NCI-H187 (cell line): ENCODE measurements around the gene PARS2.

Source experiments
- DNase-seq, 2 experiments: peaks; one replicate each; lab custom pipeline; 2025; lab: John Stamatoyannopoulos, UW

Gene PARS2

DNA sequence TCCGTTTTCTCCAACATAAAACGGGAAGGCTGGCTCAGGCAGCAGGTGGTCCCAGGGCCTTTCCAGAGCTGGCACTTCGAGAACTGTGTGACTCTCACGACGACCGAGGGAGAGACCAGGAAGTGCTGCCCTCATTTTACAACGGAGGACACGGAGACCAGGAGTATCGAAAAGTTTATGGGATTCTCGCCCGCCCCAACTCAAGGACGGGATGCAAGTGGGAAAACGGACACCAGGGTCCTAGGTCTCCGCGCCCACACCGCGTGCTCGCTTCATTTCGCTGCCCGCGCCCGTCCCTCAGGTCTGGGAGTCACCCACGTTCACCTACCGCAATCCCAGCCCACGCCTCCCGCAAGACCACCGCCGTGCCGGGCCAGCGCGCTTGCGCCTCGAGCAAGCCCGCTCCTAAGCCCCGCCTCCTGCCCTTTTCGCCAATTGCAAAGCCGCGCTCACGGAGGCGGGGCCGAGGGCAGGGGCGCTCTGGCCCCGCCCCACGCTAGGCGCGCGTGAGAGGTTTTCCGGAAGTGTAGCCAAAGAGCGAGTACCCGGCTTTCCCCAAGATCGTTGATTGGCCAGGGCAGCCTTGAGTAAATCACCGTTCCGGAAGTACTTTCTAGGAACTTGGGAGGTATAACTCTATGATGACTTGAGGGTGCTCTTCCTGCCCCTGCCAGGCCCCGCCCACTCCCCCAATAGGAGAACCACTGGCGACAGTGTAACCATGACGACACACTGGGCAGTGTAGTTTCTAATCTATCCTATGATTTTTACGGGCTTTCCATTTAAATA lies at the start of gene PARS2:
Gene PARS2, minus strand, starts transcription at position 391 of the 789 bp plus-strand sequence. CDS start 5,362 bp downstream, outside the sequence.
- DNase-seq: peak; percentile 86 to 100

DNA sequence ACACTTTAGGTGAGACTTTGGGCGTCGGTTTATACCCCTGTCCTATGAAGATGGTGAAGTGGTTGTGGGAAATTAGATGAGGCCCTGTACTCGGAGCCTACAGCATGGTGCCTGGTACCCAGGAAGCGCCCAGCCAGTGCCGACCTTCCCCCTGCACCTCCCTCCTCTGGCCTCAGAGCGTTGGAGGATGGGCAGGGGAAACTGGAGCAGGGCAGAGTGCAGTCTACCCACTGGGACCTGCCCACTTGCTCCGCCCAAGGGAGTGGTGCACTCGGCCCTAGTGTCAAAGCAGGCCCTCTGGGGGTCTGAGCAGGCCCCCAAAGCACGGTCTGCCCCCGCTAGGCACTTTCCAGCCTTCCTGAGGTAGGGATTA lies 49.8 kb upstream of the PARS2 start:
- DNase-seq: no peak

DNA sequence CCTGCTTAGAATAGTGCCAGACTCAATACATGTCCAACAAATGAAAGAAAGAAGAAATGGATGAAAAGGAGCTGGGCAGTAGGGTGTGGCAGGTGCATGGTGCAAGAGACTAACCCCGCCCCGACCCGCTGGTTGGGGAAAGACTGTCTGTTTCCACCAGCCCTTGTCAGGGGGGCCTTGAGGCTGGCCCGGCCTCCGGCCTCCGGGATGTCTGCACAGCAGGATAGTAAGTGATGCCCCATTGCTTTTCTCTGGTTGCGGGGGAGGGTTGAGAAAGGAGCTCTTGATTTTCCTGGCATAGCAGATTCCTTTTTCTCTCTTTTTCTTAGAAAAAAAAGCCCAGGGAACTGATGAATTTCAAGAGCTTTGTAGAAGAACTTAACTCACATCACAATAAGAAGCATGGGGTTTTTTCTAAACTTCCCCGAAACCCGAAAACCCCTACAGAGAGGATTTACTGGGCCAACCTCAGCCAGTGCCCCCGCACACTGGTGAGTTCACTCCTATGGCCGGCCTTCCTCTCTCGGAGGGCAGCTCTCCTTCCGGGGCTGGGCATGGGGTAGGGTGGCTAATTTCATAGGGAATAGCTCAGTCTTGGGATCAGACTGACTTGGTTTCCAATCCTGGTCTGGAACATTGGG lies 49.3 kb upstream of the PARS2 start:
- DNase-seq: no peak

DNA sequence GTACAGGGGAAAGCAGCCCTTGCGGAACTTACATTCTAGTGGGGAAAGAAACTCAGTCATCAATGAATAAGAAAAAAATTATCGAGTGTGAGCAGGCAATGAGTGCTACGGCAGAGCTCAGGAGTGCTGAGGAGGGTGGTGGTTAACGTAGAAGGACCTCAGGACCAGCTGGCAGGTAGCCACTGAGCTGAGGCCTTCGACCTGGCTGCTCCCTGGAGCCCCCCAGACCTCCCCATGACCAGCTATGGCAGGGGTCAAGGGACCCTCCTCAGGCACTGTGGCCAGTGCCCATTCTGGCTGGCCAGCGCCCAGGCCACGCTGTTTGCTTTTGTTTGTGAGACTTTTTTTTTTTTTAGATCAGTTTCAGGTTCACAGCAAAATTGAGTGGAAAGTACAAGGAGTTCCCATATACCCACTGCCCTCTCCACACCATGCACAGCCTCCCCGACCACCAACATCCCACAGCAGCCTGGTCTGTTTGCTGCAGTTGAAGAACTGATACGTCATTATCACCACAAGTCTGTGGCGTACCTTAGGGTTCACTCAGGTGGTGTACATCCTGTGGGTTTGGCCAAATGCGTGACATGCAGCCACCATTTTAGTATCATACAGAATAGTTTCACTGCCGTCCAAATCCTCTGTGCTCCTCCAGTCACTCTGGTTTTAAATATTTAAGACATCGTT lies 48.6 kb upstream of the PARS2 start:
- no peak for DNase-seq

DNA sequence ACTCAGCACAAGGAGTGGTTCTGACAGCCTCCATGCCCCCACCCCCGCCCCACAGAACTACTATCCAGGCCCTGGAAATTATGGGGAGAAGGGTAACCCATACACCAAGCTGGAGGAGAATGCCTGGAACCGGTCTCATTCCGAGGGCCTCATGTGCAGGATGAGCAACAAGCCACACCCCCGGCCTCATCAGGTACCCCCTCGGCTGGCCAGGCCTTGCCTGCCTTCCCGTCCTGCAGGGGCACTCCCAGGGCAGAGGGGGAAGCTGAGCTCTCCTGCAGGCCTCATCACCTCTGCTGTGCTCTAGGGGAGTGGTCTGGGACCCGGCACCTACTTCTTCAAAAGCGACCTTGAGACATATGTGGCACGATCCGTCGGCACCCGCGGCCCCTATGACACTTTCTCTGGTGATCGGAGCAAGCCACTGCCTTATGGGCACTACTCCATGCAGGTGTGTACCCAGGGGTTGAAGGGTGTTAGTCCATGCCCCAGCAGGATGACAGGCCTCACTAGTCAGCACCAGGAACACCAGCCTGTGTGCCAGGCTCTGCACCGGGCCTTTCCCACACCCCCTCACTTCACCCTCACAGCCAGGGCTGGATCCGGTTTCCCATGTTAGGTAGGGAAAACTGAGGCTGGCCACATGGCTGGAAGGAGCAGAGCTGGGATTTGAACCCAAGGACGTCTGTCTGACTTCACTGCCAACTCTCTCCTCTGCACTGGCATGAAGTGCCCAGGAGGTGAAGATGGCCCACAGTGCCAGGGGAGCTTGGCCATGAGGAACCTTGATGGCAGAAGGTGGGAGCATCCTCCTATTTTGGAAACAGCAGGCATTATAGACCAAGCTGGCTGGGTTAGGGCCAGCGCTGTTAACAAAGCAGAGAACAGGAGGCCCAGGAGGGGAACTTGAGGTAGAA lies 47.7 kb upstream of the PARS2 start:
- DNase-seq: no peak

DNA sequence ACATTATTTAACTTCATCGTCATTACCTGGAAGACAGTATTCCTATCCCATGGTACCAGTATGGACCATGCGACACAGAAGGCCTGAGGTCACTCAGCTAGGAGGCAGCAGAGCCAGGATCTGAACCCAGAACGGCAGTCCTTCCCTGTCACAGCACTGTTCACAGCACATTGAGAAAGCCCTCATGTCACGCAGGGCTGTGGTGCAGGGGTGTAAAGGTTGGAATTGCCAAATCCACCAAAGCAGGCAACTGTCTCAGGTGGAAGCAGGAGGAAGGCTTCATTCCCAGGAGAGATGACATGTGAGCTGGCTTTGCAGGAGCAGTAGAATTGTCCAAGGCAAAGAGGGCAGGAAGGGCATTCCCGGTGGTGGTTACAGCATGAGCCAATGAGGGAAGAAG lies 46.7 kb upstream of the PARS2 start:
- DNase-seq: no peak

DNA sequence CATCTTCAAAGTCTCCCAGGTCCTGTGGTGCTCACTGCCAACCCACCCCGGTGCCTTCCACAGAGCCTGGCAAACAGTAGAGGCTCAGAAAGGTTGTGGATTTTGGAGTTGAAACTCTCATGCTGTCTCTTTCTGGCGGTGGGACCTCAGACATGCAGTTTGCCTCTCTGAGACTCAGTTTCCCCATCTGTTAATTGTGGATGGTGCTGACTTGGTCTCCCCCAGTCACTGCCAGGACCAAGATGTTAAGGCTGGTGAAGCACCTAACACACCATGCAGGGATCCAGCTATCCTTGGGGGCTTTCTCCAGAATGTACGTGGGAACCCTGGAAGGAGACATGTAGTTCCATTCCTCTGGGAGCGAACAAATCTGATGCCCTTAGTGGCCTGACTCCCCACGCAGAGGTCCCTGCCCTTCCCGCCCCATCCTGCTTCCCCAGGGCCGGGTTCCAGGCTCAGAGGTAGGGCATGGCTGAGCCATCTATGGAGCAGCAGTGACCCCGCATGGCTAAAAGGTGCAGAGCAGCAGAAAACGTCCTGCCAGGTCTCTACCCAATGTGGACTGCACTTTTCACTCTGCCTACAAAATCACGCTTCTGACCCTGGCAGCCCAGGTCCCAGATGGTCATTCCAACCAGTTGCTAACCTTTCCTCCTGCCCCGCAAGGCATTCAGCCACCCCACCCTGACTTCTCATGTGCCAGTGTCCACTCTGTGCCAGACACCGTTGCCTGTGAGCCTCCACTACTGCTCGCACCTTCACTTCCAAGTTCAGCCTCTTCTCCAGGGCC lies 46.0 kb upstream of the PARS2 start:
- DNase-seq: peak in 1 of 2 experiments; percentile 41

DNA sequence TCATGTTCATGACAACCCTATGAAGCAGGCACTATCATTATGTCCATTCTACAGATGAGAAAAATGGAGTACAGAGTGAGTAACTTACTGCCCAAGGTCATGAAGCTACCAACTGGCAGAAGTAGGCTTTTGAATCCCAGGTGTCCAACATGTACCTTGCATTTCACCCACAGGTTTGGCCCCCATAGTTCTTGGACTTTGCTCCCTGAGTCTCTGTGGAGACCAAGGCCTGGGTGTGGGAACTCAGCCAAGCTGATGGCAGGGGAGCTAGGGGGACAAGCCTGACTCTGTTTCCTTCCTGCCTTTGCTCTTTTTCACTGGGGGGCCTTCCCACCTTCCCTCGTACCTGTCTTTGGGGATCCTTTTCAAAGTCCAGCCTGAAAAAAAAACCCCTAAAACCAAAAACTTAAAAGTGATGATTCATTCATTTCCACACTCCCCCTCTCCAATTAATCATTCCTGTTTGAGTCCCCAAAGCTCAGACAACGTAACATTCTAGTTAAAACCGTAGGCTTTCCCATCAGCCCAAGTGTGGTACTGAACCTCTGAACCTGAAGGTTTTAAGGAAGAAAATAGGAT lies 45.3 kb upstream of the PARS2 start:
- no peak for DNase-seq

DNA sequence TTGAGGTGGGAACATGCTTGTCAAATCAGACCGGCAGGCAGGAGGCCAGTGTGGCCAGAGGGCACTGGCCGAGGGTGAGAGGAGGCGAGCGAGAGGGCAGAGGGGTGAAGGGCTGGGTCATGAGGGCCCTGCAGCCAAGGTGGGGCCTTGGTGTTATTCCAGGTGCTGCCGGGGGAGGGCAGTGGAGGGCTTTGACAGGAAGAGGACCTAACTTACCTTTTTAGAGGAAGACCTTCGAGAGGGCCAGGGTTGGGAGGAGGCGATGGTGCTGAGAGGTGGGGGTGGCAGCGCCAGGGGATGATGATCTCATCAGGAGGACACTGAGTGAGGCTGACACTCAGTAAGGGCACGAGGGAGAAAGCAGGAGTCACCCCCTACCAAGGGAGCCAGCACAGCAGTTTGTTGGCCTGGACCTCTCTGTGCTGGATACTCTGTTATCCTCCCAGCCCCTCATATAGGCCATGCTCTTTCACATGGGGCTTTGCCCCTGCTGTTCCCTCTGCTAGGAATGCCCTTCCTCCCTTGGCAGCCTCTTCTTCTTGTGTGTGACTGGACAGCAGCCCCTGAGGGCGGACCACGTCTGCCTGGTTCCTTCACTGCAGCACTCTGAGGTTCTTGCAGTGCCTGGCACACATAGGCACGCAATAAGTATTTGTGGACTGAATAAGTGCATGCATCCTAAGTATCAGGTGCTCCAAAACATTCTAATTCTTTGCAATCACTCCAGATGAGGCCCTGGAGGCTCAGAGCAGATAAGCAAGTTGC lies 44.3 kb upstream of the PARS2 start:
- no peak for DNase-seq

DNA sequence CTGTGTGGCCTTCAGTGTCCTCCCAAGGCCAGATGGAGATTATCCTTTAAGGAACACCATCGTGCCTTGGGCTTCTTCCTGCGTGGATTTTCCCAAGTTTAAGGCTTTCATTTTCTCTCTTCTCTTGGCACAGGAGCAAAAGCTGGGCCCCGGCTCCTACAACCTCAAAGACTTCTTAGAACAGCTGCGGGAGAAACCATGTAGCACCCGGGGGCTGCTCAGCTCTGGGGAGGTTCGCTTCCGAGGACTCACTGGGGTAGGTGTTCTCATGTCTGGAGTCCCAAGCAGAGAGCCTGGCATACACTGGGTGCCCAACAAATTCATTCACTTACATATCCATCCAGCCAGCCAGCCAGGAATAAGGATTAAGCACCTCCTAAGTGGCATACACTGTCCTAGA lies 43.4 kb upstream of the PARS2 start:
- no peak for DNase-seq

DNA sequence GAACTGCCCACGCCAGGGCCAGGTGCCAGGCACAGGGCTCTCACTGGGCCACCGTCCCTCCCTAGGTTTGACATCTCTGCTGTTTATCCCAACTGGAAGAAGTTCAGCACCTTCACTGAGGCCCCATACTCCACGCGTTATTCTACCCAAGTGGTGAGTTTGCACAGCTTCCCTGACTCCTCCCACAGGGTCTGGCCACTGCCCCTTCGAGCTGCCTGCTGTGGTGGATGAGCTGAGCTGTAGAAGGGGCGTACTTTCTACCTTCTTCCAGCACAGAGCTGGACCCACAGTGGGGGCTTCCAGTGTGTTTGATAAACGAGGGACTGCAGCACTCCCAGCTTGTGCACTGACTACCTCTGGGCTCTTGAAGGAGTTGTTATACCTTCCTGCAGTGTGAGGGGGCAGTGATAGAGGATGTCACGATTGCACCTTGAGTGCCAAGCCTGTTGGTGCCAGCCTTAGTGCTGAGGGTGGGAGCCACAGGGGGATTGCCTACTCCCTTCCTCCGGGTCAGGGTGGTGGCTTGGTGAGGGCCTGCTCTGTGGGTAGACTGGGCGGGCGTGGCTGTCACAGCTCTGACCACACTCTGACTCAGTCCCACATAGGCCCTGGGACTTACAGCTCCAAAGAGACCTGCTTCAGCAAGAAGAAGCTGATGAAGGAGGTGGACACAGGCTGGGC lies 42.7 kb upstream of the PARS2 start:
- DNase-seq: no peak

DNA sequence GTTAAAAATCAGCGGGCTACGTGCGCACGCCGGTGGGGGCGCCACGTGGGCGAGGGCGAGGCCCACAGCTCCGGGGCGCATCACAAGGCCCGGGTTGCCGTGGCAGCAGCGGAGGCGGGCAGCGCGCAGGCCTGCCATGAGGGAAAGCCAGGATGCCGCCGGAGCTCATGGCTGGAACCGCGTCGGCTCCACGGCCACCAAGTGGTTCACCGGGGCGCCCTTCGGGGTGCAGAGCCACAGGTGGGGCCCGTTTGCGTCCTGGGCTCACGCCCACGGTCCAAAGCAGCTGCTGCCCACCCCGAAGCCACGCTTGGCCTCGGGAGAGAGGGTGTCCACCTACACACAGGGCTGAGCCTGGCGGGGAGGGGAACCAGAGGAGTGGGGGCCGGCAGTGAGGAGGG lies 41.7 kb upstream of the PARS2 start:
- DNase-seq: no peak

DNA sequence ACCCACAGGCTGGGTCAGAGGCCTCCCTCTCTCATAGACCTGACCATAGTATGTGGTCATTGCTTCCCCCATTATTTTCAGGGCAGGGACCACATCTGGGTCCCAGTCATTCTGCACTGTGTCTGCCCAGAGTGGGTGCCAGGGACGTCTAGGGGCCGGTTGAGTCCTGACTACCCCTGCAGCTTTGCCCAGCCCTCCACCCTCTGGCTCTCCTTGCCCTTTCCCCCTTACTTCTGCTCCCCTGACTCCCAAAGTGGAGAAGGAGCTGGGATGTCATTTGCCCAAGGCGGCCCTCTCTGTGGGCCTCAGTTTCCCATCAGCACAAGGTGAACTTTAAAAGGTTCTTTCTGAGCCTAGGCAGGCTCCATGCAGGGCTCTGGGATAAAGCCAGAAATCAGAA lies 41.1 kb upstream of the PARS2 start:
- no peak for DNase-seq

DNA sequence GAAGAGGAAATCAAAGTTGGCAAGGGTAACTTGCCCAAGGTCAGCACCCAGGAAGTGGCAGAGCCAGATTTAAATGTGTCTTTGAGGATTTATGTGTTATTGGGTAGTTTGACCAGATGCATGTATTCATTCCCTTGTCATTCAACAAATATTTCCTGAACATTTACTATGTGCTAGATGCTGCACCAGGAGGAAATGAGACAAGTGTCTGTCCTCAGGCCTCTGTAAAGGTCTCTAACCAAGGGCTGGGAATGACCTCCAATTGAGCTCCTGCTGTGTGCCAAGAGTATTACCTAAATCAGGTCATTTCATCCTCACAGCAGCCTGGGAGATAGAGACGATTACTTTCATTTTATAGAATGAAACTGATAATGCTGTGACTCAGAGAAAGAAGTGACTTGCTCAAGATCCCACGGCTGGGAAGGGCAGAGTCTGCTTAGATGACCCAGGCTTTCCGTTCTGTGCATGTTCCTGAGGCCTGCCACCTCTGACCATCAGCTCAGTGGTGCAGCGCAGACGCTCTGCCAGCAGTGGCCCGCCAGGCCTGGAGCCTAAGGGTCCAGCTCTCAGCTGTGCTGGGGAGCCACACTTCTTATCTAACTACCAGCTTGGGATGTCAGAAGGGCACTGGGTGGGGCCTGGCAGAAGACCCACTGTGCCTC lies 40.3 kb upstream of the PARS2 start:
- DNase-seq: no peak

DNA sequence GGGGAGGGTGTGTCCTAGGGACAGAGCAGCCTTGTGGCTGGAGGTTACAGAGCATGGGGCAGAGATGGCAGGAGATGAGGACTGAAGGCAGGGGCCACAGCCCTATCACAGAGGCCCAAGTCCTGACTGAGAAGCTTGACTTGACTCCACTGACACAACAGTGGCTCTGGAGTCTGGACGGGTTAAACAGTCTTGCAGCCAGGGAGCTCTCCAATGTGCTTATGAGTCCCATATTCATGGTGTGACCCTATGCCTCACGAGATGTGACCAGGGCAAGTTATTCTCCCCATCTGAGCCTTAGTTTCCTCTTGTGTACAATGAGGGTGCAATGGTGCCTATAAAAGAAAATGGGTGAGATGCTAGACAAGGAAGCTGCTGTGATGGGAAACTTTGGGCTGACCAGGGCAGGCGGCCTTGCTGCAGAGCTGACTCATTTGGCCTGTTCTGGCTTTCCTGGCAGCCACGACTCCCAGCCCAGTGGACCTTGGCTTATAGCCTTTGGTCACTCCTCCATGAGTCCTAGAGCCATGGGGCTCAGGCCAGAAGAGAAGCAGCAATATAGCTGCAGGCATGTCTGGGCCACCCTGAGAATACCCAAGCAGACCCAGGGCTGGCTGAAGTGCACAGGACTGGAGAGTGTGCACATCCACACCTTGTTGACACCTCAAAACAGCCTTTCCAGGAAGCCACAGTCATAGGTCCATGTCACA lies 39.6 kb upstream of the PARS2 start:
- no peak for DNase-seq

DNA sequence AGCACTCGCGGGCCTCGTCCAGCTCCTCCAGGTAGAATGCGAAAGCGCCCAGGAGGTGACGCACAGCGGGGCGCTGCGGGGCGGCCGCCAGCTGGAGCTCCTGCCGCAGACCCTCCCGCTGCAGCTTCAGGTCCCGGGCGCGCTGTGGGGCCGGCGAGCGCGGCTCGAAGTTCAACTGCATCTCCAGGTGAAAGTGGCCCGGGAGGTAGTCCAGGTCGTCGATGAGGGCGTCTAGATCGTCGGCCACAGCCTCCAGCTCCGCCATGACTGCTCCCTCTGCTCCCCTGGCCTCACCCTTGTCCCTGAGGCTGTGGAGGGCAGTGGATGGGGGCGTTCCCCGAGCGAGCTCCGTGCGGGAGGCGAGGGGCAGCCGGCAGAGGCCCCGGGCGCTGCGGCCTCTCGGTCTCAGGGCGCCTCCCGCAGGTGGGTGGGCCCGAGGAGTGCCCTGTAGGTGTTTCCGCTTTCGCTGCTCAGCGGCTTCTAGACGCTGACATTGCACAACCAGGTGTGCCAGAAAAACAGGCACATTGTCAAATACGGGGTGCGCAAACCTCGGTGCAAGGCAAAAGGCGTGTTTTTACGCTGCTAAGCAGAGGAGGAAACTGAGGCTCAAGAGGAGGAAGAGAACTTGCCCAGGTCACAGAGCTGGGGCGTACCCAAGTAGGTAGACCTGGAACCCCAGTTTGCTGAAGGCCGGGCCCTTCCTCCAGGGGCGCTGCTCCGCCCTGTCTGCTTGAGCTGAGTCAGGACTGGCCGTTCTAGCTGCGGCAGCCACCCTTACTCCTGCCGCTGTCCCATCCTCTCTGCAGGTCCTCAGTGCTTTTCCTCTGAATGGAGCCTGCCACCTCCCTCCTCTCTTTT lies 36.8 kb upstream of the PARS2 start, which contains the start of gene TTC22:
Gene TTC22, minus strand, starts transcription at position 425 of the 861 bp plus-strand sequence. Its CDS starts 160 bp downstream, at position 265.
- no peak for DNase-seq
